ENCODE results near the gene CEP72.

- no peak for TF ChIP-seq FOXK2 (IDR thresholded peaks at IDR 0.05)
- TF ChIP-seq BHLHE40 (IDR thresholded peaks at IDR 0.05; ENCODE audit: borderline replicate concordance), result no peak
These were observed 13.6 kb upstream of the CEP72 start for GRCh38 chr5:598564-598890.
